ENCODE data around the gene GOLT1B. TPM values are rescaled to one million over a fixed set of nuclear protein-coding genes. Genes with fewer than 3 reads are reported as not detected.

GOLT1B gene
- total RNA-seq (2021), result 26.6 and 31.4 TPM in 2 replicates
- Bru-seq, nascent RNA, result percentile 91 among the genes with signal in this experiment
- BruChase-seq, experiment 1, labeled RNA remaining after a 2-hour chase, result percentile 91 among the genes with signal in this experiment
- BruChase-seq, experiment 2, labeled RNA remaining after a 6-hour chase, result percentile 92 among the genes with signal in this experiment
- long read RNA-seq, transcript GOLT1B-203 (6 exons, 1,210 nt), result minor isoform, 10 of 87 reads
- long read RNA-seq, transcript GOLT1B-201 (5 exons, 3,227 nt), result major isoform, 61 of 87 reads
- long read RNA-seq, partial matches to known transcripts, result 1 of 87 reads
- long read RNA-seq, other reads (novel, unspliced or antisense), result 9 of 87 reads

GRCh38 chr12:21501258-21502163, at the start of gene GOLT1B, which contains the start of gene RECQL:
GOLT1B (plus strand) TSS chr12:21501789; CDS start chr12:21501924, 135 bp downstream.
RECQL (minus strand) TSS chr12:21501635; CDS start chr12:21499570, 2,065 bp downstream.
- H3K4me3 ChIP-seq (ENCODE audit: low read depth, low read length, poor library complexity, severe bottlenecking), result peak within 1 kb of the TSS; percentile 97
- peaks cover 19% of the 10 kb centered on the region for H3K4me1 ChIP-seq (ENCODE audit: insufficient read depth, low read length, poor library complexity, severe bottlenecking)
- no peaks in the 10 kb centered on the region for H3K9me3 ChIP-seq (ENCODE audit: low read depth, low read length, poor library complexity, severe bottlenecking)
- CTCF ChIA-PET, result no interaction called here
- peak; percentile 98 for DNase-seq (ENCODE audit: low spot score)
- peak within 1 kb of the TSS; percentile 93 for H3K27ac ChIP-seq (ENCODE audit: low read depth, low read length, poor library complexity, severe bottlenecking)
- intact Hi-C loops (cut with micrococcal nuclease; ENCODE audit: unreplicated experiment), result loop anchor here (5.0 kb wide), 1 partner anchor 156 kb away; the partner anchor contains the start of gene LDHB
- no TSS peak for BruUV-seq (replicated peaks)
- TF ChIP-seq EZH2 (IDR thresholded peaks at IDR 0.05; ENCODE audit: borderline replicate concordance, low read depth, low read length, poor library complexity, severe bottlenecking) (no peak), CTCF (conservative IDR thresholded peaks at IDR 0.05; ENCODE audit: low read depth, low read length) (no peak)
- peaks cover 7% of the 10 kb centered on the region for H3K36me3 ChIP-seq (ENCODE audit: insufficient read depth, low read length, poor library complexity, severe bottlenecking)
- POLR2A ChIA-PET (ENCODE audit: low non-redundant PET), result interaction anchor here (0.7 kb wide), 1 partner anchor 15 kb away, joined by 3 read pairs; no protein-coding TSS in a partner anchor
- no peaks in the 10 kb centered on the region for H3K27me3 ChIP-seq (replicated peaks; ENCODE audit: insufficient read depth, low read depth, low read length, poor library complexity)

- H3K4me3 ChIP-seq (ENCODE audit: low read depth, low read length, poor library complexity, severe bottlenecking), result peak overlapping the region; percentile 24
- H3K27me3 ChIP-seq (replicated peaks; ENCODE audit: insufficient read depth, low read depth, low read length, poor library complexity), result no peaks in the 10 kb centered on the region
- no TSS peak for BruUV-seq (replicated peaks)
- H3K9me3 ChIP-seq (ENCODE audit: low read depth, low read length, poor library complexity, severe bottlenecking), result no peaks in the 10 kb centered on the region
- H3K4me1 ChIP-seq (ENCODE audit: insufficient read depth, low read length, poor library complexity, severe bottlenecking), result peaks cover 5% of the 10 kb centered on the region
- CTCF ChIA-PET, result no interaction called here
- no peak for TF ChIP-seq CTCF (conservative IDR thresholded peaks at IDR 0.05; ENCODE audit: low read depth, low read length)
- TF ChIP-seq EZH2 (IDR thresholded peaks at IDR 0.05; ENCODE audit: borderline replicate concordance, low read depth, low read length, poor library complexity, severe bottlenecking), result no peak
- POLR2A ChIA-PET (ENCODE audit: low non-redundant PET), result no interaction called here
- DNase-seq (ENCODE audit: low spot score), result peak; percentile 35
- intact Hi-C loops (cut with micrococcal nuclease; ENCODE audit: unreplicated experiment), result no loop called here
- H3K36me3 ChIP-seq (ENCODE audit: insufficient read depth, low read length, poor library complexity, severe bottlenecking), result peaks cover 10% of the 10 kb centered on the region
- H3K27ac ChIP-seq (ENCODE audit: low read depth, low read length, poor library complexity, severe bottlenecking), result peak overlapping the region; percentile 68
Measured at GRCh38 chr12:21453312-21453852, 48.2 kb upstream of the GOLT1B start.

- H3K9me3 ChIP-seq (ENCODE audit: low read depth, low read length, poor library complexity, severe bottlenecking), result no peaks in the 10 kb centered on the region
- no peak for DNase-seq (ENCODE audit: low spot score)
- H3K27me3 ChIP-seq (replicated peaks; ENCODE audit: insufficient read depth, low read depth, low read length, poor library complexity), result no peaks in the 10 kb centered on the region
- BruUV-seq (replicated peaks), result no TSS peak
- no peak overlapping the region for H3K4me3 ChIP-seq (ENCODE audit: low read depth, low read length, poor library complexity, severe bottlenecking)
- no peak overlapping the region for H3K27ac ChIP-seq (ENCODE audit: low read depth, low read length, poor library complexity, severe bottlenecking)
- peaks cover 10% of the 10 kb centered on the region for H3K36me3 ChIP-seq (ENCODE audit: insufficient read depth, low read length, poor library complexity, severe bottlenecking)
- ChIA-PET POLR2A (ENCODE audit: low non-redundant PET) (no interaction called here), CTCF (no interaction called here)
- no peak for TF ChIP-seq EZH2 (IDR thresholded peaks at IDR 0.05; ENCODE audit: borderline replicate concordance, low read depth, low read length, poor library complexity, severe bottlenecking)
- no peak for TF ChIP-seq CTCF (conservative IDR thresholded peaks at IDR 0.05; ENCODE audit: low read depth, low read length)
- H3K4me1 ChIP-seq (ENCODE audit: insufficient read depth, low read length, poor library complexity, severe bottlenecking), result peaks cover 5% of the 10 kb centered on the region
- intact Hi-C loops (cut with micrococcal nuclease; ENCODE audit: unreplicated experiment), result no loop called here
Measured at GRCh38 chr12:21456291-21456780, 45.3 kb upstream of the GOLT1B start.

Measured in A673 (cell line).